ENCODE results near the gene RNASE1. TPM values are rescaled to one million over a fixed set of nuclear protein-coding genes. Genes with fewer than 3 reads are reported as not detected.

RNASE1 gene
- total and polyA plus RNA-seq, 9 of the 15 experiments (the other 6 are each of a cell fraction or from before 2014, with no cell fraction given): 6.4 to 33.3 (median 13.9) TPM

DNA sequence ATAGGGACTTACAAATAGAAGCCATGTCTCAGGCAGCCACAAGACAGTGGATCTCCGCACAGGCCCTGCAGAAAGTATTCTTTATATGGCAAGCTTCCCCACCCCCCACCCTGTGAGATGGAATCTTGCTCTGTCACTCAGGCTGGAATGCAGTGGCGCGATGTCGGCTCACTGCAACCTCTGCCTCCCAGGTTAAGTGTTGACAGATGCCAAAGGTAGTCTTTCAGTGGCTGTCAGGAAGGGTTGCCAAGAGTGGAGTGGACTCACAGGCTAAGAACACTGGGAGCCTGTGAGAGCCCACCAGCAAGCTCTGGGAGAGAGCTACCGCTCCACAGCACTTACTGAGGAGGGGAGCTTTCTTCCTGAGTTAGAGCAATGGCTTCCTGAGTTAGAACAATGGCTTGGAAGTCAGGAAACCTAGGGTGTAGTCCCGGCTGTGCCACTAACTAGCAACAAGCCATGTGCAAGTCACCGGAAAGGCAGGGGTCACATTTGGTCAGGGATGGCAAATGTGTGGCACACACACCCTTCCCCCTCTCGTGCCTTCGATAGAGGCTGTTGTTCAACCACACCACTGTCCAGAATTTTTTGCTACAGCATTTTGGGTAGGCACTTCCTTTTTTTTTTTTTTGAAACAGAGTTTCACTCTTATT, 2.6 kb downstream of the RNASE1 start (continued):
- TF ChIP-seq, protein P1, sequence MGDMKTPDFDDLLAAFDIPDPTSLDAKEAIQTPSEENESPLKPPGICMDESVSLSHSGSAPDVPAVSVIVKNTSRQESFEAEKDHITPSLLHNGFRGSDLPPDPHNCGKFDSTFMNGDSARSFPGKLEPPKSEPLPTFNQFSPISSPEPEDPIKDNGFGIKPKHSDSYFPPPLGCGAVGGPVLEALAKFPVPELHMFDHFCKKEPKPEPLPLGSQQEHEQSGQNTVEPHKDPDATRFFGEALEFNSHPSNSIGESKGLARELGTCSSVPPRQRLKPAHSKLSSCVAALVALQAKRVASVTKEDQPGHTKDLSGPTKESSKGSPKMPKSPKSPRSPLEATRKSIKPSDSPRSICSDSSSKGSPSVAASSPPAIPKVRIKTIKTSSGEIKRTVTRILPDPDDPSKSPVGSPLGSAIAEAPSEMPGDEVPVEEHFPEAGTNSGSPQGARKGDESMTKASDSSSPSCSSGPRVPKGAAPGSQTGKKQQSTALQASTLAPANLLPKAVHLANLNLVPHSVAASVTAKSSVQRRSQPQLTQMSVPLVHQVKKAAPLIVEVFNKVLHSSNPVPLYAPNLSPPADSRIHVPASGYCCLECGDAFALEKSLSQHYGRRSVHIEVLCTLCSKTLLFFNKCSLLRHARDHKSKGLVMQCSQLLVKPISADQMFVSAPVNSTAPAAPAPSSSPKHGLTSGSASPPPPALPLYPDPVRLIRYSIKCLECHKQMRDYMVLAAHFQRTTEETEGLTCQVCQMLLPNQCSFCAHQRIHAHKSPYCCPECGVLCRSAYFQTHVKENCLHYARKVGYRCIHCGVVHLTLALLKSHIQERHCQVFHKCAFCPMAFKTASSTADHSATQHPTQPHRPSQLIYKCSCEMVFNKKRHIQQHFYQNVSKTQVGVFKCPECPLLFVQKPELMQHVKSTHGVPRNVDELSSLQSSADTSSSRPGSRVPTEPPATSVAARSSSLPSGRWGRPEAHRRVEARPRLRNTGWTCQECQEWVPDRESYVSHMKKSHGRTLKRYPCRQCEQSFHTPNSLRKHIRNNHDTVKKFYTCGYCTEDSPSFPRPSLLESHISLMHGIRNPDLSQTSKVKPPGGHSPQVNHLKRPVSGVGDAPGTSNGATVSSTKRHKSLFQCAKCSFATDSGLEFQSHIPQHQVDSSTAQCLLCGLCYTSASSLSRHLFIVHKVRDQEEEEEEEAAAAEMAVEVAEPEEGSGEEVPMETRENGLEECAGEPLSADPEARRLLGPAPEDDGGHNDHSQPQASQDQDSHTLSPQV (IDR thresholded peaks at IDR 0.05): peak; percentile 88
- TF ChIP-seq HNRNPLL (IDR thresholded peaks at IDR 0.05; ENCODE audit: low read depth, low read length, poor library complexity, severe bottlenecking) (no peak), ZNF766 (CRISPR knock-in tag; conservative IDR thresholded peaks at IDR 0.05) (peak; percentile 80), ZNF830 (CRISPR knock-in tag; IDR thresholded peaks at IDR 0.05) (no peak), CEBPB (tag; IDR thresholded peaks at IDR 0.05) (no peak), MAZ (CRISPR knock-in tag; conservative IDR thresholded peaks at IDR 0.05 in 1 of 2, IDR thresholded peaks at IDR 0.05 in 1 of 2) (0 out of 4 replicates have a peak, but pooled peaks of 1 of the 2 experiments have one; percentile 32), KLF16 (IDR thresholded peaks at IDR 0.05) (no peak), MEF2D (tag; conservative IDR thresholded peaks at IDR 0.05; ENCODE audit: low read depth) (no peak), KDM5B (IDR thresholded peaks at IDR 0.05; ENCODE audit: insufficient replicate concordance, low read depth, low read length) (peak; percentile 61), ZBTB8A (IDR thresholded peaks at IDR 0.05; ENCODE audit: partially characterized antibody) (no peak)
- TF ChIP-seq, protein P2, sequence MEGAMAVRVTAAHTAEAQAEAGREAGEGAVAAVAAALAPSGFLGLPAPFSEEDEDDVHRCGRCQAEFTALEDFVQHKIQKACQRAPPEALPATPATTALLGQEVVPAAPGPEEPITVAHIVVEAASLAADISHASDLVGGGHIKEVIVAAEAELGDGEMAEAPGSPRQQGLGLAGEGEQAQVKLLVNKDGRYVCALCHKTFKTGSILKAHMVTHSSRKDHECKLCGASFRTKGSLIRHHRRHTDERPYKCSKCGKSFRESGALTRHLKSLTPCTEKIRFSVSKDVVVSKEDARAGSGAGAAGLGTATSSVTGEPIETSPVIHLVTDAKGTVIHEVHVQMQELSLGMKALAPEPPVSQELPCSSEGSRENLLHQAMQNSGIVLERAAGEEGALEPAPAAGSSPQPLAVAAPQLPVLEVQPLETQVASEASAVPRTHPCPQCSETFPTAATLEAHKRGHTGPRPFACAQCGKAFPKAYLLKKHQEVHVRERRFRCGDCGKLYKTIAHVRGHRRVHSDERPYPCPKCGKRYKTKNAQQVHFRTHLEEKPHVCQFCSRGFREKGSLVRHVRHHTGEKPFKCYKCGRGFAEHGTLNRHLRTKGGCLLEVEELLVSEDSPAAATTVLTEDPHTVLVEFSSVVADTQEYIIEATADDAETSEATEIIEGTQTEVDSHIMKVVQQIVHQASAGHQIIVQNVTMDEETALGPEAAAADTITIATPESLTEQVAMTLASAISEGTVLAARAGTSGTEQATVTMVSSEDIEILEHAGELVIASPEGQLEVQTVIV (CRISPR knock-in tag; IDR thresholded peaks at IDR 0.05; ENCODE audit: borderline replicate concordance): no peak
- TF ChIP-seq, protein P3, sequence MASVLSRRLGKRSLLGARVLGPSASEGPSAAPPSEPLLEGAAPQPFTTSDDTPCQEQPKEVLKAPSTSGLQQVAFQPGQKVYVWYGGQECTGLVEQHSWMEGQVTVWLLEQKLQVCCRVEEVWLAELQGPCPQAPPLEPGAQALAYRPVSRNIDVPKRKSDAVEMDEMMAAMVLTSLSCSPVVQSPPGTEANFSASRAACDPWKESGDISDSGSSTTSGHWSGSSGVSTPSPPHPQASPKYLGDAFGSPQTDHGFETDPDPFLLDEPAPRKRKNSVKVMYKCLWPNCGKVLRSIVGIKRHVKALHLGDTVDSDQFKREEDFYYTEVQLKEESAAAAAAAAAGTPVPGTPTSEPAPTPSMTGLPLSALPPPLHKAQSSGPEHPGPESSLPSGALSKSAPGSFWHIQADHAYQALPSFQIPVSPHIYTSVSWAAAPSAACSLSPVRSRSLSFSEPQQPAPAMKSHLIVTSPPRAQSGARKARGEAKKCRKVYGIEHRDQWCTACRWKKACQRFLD (CRISPR knock-in tag; IDR thresholded peaks at IDR 0.05): no peak
- TF ChIP-seq, protein P4, sequence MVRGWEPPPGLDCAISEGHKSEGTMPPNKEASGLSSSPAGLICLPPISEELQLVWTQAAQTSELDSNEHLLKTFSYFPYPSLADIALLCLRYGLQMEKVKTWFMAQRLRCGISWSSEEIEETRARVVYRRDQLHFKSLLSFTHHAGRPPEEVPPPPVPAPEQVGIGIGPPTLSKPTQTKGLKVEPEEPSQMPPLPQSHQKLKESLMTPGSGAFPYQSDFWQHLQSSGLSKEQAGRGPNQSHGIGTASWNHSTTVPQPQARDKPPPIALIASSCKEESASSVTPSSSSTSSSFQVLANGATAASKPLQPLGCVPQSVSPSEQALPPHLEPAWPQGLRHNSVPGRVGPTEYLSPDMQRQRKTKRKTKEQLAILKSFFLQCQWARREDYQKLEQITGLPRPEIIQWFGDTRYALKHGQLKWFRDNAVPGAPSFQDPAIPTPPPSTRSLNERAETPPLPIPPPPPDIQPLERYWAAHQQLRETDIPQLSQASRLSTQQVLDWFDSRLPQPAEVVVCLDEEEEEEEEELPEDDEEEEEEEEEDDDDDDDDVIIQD (CRISPR knock-in tag; IDR thresholded peaks at IDR 0.05): no peak

Measured in K562 (cell line).